Neuronal stem cell (in vitro differentiated cells): ENCODE results near the gene RNF149.
"Not testable (repeated sequence)": the region's sequence is repeated elsewhere in the genome, so short reads cannot be mapped to it uniquely, and the experiment has no call there.

Experiments
- DNase-seq: peaks from one replicate; pipeline ENCODE4 v3.0.0-alpha.2; 2013; ENCODE audit warnings: low spot score
- H2AFZ ChIP-seq: one replicate; pipeline ENCODE4 v1.6.1; 2013; ENCODE audit warnings: mild to moderate bottlenecking, low read length, inconsistent platforms
- H2AK5ac ChIP-seq: 2 replicates; pipeline ENCODE4 v1.6.1; 2013; ENCODE audit warnings: low read depth, mild to moderate bottlenecking, inconsistent platforms, low read length, moderate library complexity, mixed read lengths
- H2BK120ac ChIP-seq: 2 replicates; pipeline ENCODE4 v1.6.1; 2013; ENCODE audit warnings: low read depth, mild to moderate bottlenecking, inconsistent platforms, low read length, moderate library complexity, mixed read lengths
- H2BK12ac ChIP-seq: one replicate; pipeline ENCODE4 v1.6.1; 2013; ENCODE audit warnings: low read length, inconsistent platforms
- H2BK15ac ChIP-seq: 2 replicates; pipeline ENCODE4 v1.6.1; 2013; ENCODE audit warnings: mild to moderate bottlenecking, low read length, inconsistent platforms, mixed read lengths
- H2BK5ac ChIP-seq: one replicate; pipeline ENCODE4 v1.6.1; 2013; ENCODE audit warnings: inconsistent platforms, mild to moderate bottlenecking, low read length, moderate library complexity
- H3K14ac ChIP-seq: one replicate; pipeline ENCODE4 v1.6.1; 2013; ENCODE audit warnings: low read length, inconsistent platforms
- H3K18ac ChIP-seq: 2 replicates; pipeline ENCODE4 v1.6.1; 2013; ENCODE audit warnings: low read length, inconsistent platforms
- H3K23ac ChIP-seq: 2 replicates; pipeline ENCODE4 v1.6.1; 2013; ENCODE audit warnings: low read depth, mild to moderate bottlenecking, mixed read lengths, low read length, inconsistent platforms; ENCODE audit not compliant: poor library complexity
- H3K27ac ChIP-seq: replicated peaks from 3 replicates; pipeline ENCODE4 v1.5.1; 2013; ENCODE audit warnings: low read length, inconsistent platforms
- H3K27me3 ChIP-seq, 3 experiments: 2 replicates each; pipeline ENCODE4 v1.6.1; 2013; ENCODE audit warnings: low read length in 3 of 3, mild to moderate bottlenecking in 2 of 3, inconsistent platforms in 1 of 3, low read depth in 1 of 3, mixed read lengths in 1 of 3, moderate library complexity in 1 of 3; ENCODE audit not compliant: control insufficient read depth in 3 of 3, insufficient read depth in 3 of 3
- H3K36me3 ChIP-seq, 2 donors: replicated peaks in 1 of 2; 2 replicates each; pipeline ENCODE4 v1.6.1; 2013; ENCODE audit warnings: low read length in 2 of 2; ENCODE audit not compliant: control insufficient read depth in 2 of 2, insufficient read depth in 2 of 2
- H3K4ac ChIP-seq: 2 replicates; pipeline ENCODE4 v1.6.1; 2013; ENCODE audit warnings: inconsistent platforms, mild to moderate bottlenecking, low read length, moderate library complexity
- H3K4me1 ChIP-seq, 2 donors: 1 replicate in 1 of 2; 2 replicates in 1 of 2; pipeline ENCODE4 v1.6.1; 2013; ENCODE audit warnings: low read length in 2 of 2, low read depth in 1 of 2; ENCODE audit not compliant: control insufficient read depth in 2 of 2, insufficient read depth in 1 of 2
- H3K4me2 ChIP-seq: one replicate; pipeline ENCODE4 v1.6.1; 2013; ENCODE audit warnings: mild to moderate bottlenecking, low read length, inconsistent platforms; ENCODE audit not compliant: insufficient read depth, poor library complexity, severe bottlenecking
- H3K4me3 ChIP-seq, 2 donors: 2 replicates each; pipeline ENCODE4 v1.5.1; 2013; ENCODE audit warnings: low read length in 2 of 2, mild to moderate bottlenecking in 2 of 2, inconsistent platforms in 1 of 2, moderate library complexity in 1 of 2
- H3K79me1 ChIP-seq: one replicate; pipeline ENCODE4 v1.6.1; 2013; ENCODE audit warnings: low read depth, mild to moderate bottlenecking, inconsistent platforms, low read length, moderate library complexity
- H3K9ac ChIP-seq: one replicate; pipeline ENCODE4 v1.6.1; 2013; ENCODE audit warnings: mild to moderate bottlenecking, low read depth, low read length, inconsistent platforms; ENCODE audit not compliant: poor library complexity
- H3K9me3 ChIP-seq, 2 donors: replicated peaks in 1 of 2; 2 replicates each; pipeline versions ENCODE3 to v1.6.1; 2013; ENCODE audit warnings: low read length in 2 of 2, mild to moderate bottlenecking in 2 of 2, inconsistent platforms in 1 of 2, low read depth in 1 of 2, mixed read lengths in 1 of 2, moderate library complexity in 1 of 2; ENCODE audit not compliant: control insufficient read depth in 2 of 2, insufficient read depth in 1 of 2
- H4K8ac ChIP-seq: one replicate; pipeline ENCODE4 v1.6.1; 2013; ENCODE audit warnings: low read depth, mild to moderate bottlenecking, inconsistent platforms, low read length, moderate library complexity
- H4K91ac ChIP-seq: one replicate; pipeline ENCODE4 v1.6.1; 2013; ENCODE audit warnings: low read length, low read depth, mild to moderate bottlenecking, inconsistent platforms; ENCODE audit not compliant: poor library complexity
- WGBS, 2 donors: extraction: QIAGEN DNeasy Blood & Tissue Kit; methylation state at CpG; one replicate each; pipeline ENCODE4 v1.1.7; 2013; ENCODE audit warnings: missing lambda C conversion rate in 2 of 2, mixed read lengths in 1 of 2; ENCODE audit not compliant: insufficient read length in 2 of 2, insufficient replicate concordance in 1 of 2; ENCODE audit errors: extremely low coverage in 2 of 2; 5-methylcytosine and 5-hydroxymethylcytosine counted together

The RNF149 gene

GRCh38 chr2:101240694-101241093 is 67.8 kb downstream of the RNF149 start:
- H3K27ac ChIP-seq, H3K79me1 ChIP-seq, DNase-seq, H3K4ac ChIP-seq, H3K9ac ChIP-seq, H3K36me3 ChIP-seq, H2BK15ac ChIP-seq, H3K27me3 ChIP-seq, H3K4me2 ChIP-seq, H2AK5ac ChIP-seq, H3K14ac ChIP-seq, H4K91ac ChIP-seq, H4K8ac ChIP-seq, H2BK5ac ChIP-seq, H3K9me3 ChIP-seq, H3K23ac ChIP-seq, H3K4me3 ChIP-seq, H3K4me1 ChIP-seq, H2BK120ac ChIP-seq, H2BK12ac ChIP-seq, H3K18ac ChIP-seq: not testable (repeated sequence)
- H2AFZ ChIP-seq, result peak overlapping the region; percentile 22
- WGBS, 2 donors, result no CpG with 5 or more reads among the region's 2 CpGs

GRCh38 chr2:101239760-101240118 is 68.8 kb downstream of the RNF149 start:
- H2BK12ac ChIP-seq, H3K79me1 ChIP-seq, H3K27me3 ChIP-seq, H3K23ac ChIP-seq, H3K9me3 ChIP-seq, H3K18ac ChIP-seq, H3K4ac ChIP-seq, H2BK120ac ChIP-seq, H2BK5ac ChIP-seq, H3K36me3 ChIP-seq, H3K4me2 ChIP-seq, H2AK5ac ChIP-seq, H3K4me1 ChIP-seq, H4K8ac ChIP-seq, H3K4me3 ChIP-seq, H3K14ac ChIP-seq, H2BK15ac ChIP-seq, H3K27ac ChIP-seq, H2AFZ ChIP-seq, DNase-seq, H4K91ac ChIP-seq, H3K9ac ChIP-seq: not testable (repeated sequence)
- no CpG with 5 or more reads among the region's 2 CpGs for WGBS, 2 donors

- Histone ChIP-seq H3K36me3 (no peaks in the 10 kb centered on the region), H4K91ac (no peak overlapping the region)
These were observed 69.4 kb downstream of the RNF149 start for GRCh38 chr2:101238930-101239759.

GRCh38 chr2:101237944-101238343 is 70.6 kb downstream of the RNF149 start:
- not testable (repeated sequence) for H3K27ac ChIP-seq, H3K4ac ChIP-seq, H2BK5ac ChIP-seq, H2AFZ ChIP-seq, H4K91ac ChIP-seq, H2BK120ac ChIP-seq, H3K9ac ChIP-seq, H2BK12ac ChIP-seq, H3K18ac ChIP-seq, H3K4me1 ChIP-seq, H3K9me3 ChIP-seq, H3K4me3 ChIP-seq, H3K23ac ChIP-seq, H3K36me3 ChIP-seq, DNase-seq, H3K79me1 ChIP-seq, H4K8ac ChIP-seq, H3K27me3 ChIP-seq, H3K14ac ChIP-seq, H3K4me2 ChIP-seq, H2AK5ac ChIP-seq, H2BK15ac ChIP-seq
- no CpG with 5 or more reads among the region's 5 CpGs for WGBS, 2 donors

More at GRCh38 chr2:101238930-101239759, 69.4 kb downstream of the RNF149 start:
- Histone ChIP-seq H2BK12ac (no peak overlapping the region), H3K9me3 (no peaks in the 10 kb centered on the region), H2AK5ac (no peak overlapping the region), H3K4ac (no peak overlapping the region), H3K4me3 (no peak overlapping the region), H3K14ac (no peak overlapping the region), H4K8ac (no peak overlapping the region), H2BK15ac (no peak overlapping the region), H3K27ac (no peak overlapping the region), H2AFZ (no peak overlapping the region), H3K9ac (no peak overlapping the region), H2BK120ac (no peak overlapping the region), H3K4me2 (no peak overlapping the region), H3K4me1 (no peaks in the 10 kb centered on the region), H3K79me1 (no peaks in the 10 kb centered on the region), H3K23ac (no peak overlapping the region), H2BK5ac (no peak overlapping the region), H3K18ac (no peak overlapping the region), H3K27me3 (no peaks in the 10 kb centered on the region)
- no CpG with 5 or more reads among the region's 12 CpGs for WGBS, 2 donors
- no peak for DNase-seq
